Measurements from ENCODE around the gene ZNF76. TPM values are rescaled to one million over a fixed set of nuclear protein-coding genes. Genes with fewer than 3 reads are reported as not detected.

The ZNF76 gene
- total and polyA plus RNA-seq, 10 of the 15 experiments (the other 5 are each of a cell fraction or from before 2014, with no cell fraction given), result 2.8 to 41.0 (median 24.8) TPM

DNA sequence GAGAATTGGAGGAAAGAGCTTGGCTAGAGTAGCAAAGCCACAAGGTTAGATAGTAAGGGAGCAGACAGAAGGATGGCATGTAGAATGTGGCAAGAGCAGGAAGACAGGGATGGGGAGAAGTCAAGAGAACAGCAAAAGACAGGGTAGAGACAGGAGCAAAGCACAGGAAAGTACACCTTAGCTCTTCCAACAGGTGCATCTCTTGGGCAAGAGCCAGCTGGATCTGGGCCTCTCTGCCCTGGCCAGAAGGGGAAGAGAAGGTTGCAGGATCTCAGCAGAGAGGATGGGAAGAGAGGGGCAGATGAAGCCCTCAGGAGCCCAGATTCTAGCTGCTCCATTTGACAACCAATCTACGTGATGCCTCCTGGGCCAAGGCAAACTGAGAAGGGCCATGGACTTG lies 29.0 kb upstream of the ZNF76 start:
- no peaks in the 10 kb centered on the region; the same call in 1 of the 2 replicates for H4K20me1 ChIP-seq (ENCODE audit: control insufficient read depth, insufficient read depth)
- no peaks in the 10 kb centered on the region for H3K27me3 ChIP-seq (replicated peaks in 1 of 2; ENCODE audit: control insufficient read depth in 2 of 2, insufficient read depth in 2 of 2, low read length in 1 of 2)
- H3K9me3 ChIP-seq (replicated peaks; ENCODE audit: control insufficient read depth, insufficient read depth, low read length), result no peaks in the 10 kb centered on the region; the same call in 1 of the 3 replicates
- RAD21 ChIA-PET (ENCODE audit: unreplicated experiment), result interaction anchor here (1.0 kb wide), 1 partner anchor 90 kb away, joined by 3 read pairs; no protein-coding TSS in a partner anchor
- FAIRE-seq (no peak), DNase-seq (ENCODE audit: low read depth, low spot score) (no peak), ATAC-seq (no peak)
- BruUV-seq (replicated peaks), result no TSS peak
- H3K4me3 ChIP-seq, result no peak overlapping the region
- 94% methylated on average over 1 of the region's 1 CpG for WGBS (ENCODE audit: insufficient coverage, insufficient replicate concordance, low lambda C conversion rate, missing lambda C conversion rate)
- intact Hi-C loops (cut with micrococcal nuclease; ENCODE audit: unreplicated experiment), result no loop called here
- no peaks in the 10 kb centered on the region for H3K4me1 ChIP-seq (ENCODE audit: control insufficient read depth, insufficient read depth, low read length)
- no peak overlapping the region for H3K27ac ChIP-seq (ENCODE audit: control insufficient read depth, insufficient read depth)
- in situ Hi-C loops (cut with MboI), result no loop called here
- CTCF ChIA-PET, result interaction anchor here (1.1 to 3.6 kb wide), 4 partner anchors 11 to 244 kb away, joined by 3 to 22 read pairs (median 8); no protein-coding TSS in a partner anchor
- H3K4me2 ChIP-seq (ENCODE audit: control insufficient read depth, insufficient read depth), result no peak overlapping the region
- no peak overlapping the region for H2AFZ ChIP-seq (ENCODE audit: control insufficient read depth, low read depth, low read length)
- SMC1A ChIA-PET (ENCODE audit: uncharacterized antibody, unreplicated experiment), result interaction anchor here (0.6 to 2.4 kb wide), 2 partner anchors 9 to 11 kb away, joined by 3 to 10 read pairs; no protein-coding TSS in a partner anchor
- POLR2A ChIA-PET, result no interaction called here
- H3K9ac ChIP-seq (ENCODE audit: control insufficient read depth, insufficient read depth, low read length), result no peak overlapping the region
- no peaks in the 10 kb centered on the region for H3K79me2 ChIP-seq (ENCODE audit: control insufficient read depth, insufficient read depth, low read length)
- TF ChIP-seq NFIC (IDR thresholded peaks at IDR 0.05; ENCODE audit: low read depth, low read length) (no peak), IKZF1 (conservative IDR thresholded peaks at IDR 0.05) (no peak), NR2F1 (conservative IDR thresholded peaks at IDR 0.05) (no peak), HDAC6 (IDR thresholded peaks at IDR 0.05; ENCODE audit: unreplicated experiment) (no peak), MYC (IDR thresholded peaks at IDR 0.05; ENCODE audit: insufficient read depth, insufficient read length, insufficient replicate concordance, low read length, severe bottlenecking) (no peak), ZBED1 (IDR thresholded peaks at IDR 0.05; ENCODE audit: borderline replicate concordance) (no peak), SMAD1 (IDR thresholded peaks at IDR 0.05; ENCODE audit: low read depth, partially characterized antibody) (no peak), CBX3 (IDR thresholded peaks at IDR 0.05; ENCODE audit: borderline replicate concordance, low read depth) (no peak), SIX5 (IDR thresholded peaks at IDR 0.05; ENCODE audit: low read depth, low read length, severe bottlenecking) (no peak), ZNF384 (IDR thresholded peaks at IDR 0.05; ENCODE audit: borderline replicate concordance, low read depth, low read length) (no peak)
- TF ChIP-seq, protein P1, sequence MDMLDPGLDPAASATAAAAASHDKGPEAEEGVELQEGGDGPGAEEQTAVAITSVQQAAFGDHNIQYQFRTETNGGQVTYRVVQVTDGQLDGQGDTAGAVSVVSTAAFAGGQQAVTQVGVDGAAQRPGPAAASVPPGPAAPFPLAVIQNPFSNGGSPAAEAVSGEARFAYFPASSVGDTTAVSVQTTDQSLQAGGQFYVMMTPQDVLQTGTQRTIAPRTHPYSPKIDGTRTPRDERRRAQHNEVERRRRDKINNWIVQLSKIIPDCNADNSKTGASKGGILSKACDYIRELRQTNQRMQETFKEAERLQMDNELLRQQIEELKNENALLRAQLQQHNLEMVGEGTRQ (IDR thresholded peaks at IDR 0.05; ENCODE audit: borderline replicate concordance, low read depth, low read length), result no peak
- no peaks in the 10 kb centered on the region for H3K36me3 ChIP-seq (ENCODE audit: control insufficient read depth in 2 of 2, insufficient read depth in 2 of 2, low read length in 1 of 2)

All from GM12878 (cell line).